ENCODE results near the gene TBC1D9B.
A peak's percentile ranks its signal among the peaks of the same experiment; 100 is the strongest.

TBC1D9B gene

DNA sequence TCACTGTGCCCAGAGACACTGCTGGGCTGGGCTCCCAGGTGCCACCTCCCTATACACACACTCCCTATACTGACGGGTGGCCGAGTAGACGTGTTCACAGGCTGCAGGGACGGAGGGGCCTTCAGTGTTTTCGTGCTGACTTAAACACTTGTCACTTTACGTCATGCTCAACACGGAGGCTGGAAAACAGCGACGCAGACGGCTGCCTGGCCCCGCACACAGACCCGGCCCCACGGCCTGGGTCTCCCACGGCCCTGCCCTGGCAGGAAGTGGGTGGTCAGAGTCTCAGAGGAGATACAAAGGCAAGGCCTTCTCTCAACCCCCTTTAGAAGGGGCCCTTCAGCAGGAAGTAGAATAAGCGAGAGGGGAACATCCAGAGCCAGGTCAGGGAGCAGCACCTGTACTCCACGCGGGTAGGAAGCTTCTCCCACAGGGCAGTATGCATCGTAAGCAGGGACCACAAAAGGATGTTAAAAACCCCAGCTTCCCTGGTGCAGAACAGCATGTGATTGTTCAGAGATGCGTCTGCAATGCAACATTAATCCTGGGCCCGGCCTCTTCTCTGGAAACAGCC, 11.9 kb upstream of the TBC1D9B start:
- H3K9me3 ChIP-seq (ENCODE audit: control insufficient read depth, low read length), result no peaks in the 10 kb centered on the region
- no peaks in the 10 kb centered on the region for H3K36me3 ChIP-seq (ENCODE audit: control insufficient read depth, insufficient read depth, low read length, severe bottlenecking)
- H3K4me3 ChIP-seq (ENCODE audit: low read length), result no peak overlapping the region
- H3K4me1 ChIP-seq (ENCODE audit: control insufficient read depth, insufficient read depth, low read length), result no peaks in the 10 kb centered on the region
- H3K9ac ChIP-seq (ENCODE audit: low read length), result no peak overlapping the region
- no peak for DNase-seq (ENCODE audit: low read depth)
- peaks cover 9% of the 10 kb centered on the region for H3K27me3 ChIP-seq (replicated peaks; ENCODE audit: control insufficient read depth, insufficient read depth, low read length)

DNA sequence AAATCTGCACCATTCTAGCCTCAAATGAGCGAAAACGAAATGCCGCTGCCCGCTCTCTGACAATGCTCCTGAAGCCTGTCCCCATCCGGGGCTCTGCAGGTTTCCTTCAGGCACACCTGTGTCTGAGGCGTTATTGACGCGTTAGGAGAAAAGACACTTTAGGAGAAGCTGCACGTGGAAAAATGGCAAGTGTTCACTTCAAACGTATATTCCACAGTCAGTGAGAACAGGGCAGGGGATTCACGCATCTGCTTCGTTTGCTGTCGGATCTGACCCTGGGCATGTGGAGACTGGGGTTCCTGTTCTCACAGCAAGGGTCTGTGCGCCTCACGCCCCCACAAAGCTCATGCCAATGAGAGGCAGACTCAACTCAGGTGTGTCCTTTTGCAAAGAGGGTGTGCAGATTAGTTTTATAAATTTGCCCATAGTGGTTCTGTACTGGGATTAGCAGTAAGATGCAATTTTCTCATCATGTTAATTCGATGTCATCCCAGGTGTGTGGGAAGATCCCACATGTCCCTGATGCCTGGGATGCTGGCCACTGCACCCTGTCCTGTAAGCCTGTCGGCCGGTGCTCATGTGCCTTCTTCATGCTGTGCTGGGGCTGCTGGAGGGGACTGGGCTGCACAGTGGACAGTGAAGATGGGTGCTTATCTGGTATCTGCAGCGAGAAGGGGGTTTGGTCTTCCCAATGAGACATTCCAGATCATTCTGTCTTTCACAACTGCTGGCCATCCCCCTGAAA, 11.2 kb upstream of the TBC1D9B start:
- Histone ChIP-seq H3K9me3 (ENCODE audit: control insufficient read depth, low read length) (no peaks in the 10 kb centered on the region), H3K36me3 (ENCODE audit: control insufficient read depth, insufficient read depth, low read length, severe bottlenecking) (no peaks in the 10 kb centered on the region), H3K4me1 (ENCODE audit: control insufficient read depth, insufficient read depth, low read length) (peaks cover 4% of the 10 kb centered on the region), H3K4me3 (ENCODE audit: low read length) (no peak overlapping the region), H3K9ac (ENCODE audit: low read length) (no peak overlapping the region), H3K27me3 (replicated peaks; ENCODE audit: control insufficient read depth, insufficient read depth, low read length) (peaks cover 9% of the 10 kb centered on the region)
- no peak for DNase-seq (ENCODE audit: low read depth)

DNA sequence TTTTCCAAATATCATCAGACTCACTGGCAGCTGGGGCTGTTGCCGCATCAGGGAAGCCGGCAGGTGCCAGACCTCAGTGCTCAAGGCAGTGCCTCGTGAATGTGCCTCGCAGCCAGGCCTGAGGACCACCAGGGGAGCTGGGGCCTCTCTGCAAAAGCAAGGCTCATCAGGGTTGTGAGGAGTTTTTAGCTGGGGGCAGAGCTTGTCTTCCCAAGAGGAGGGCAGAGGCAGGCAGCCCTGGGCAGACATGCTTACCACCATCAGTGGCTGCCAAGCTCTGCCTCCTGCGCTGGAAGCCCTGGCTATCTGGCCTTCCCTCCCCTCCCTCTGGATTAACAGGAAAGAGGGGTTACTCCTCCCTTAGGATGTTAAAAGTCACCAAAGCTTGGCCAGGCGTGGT, 8.8 kb upstream of the TBC1D9B start:
- H3K4me1 ChIP-seq (ENCODE audit: control insufficient read depth, insufficient read depth, low read length), result peaks cover 7% of the 10 kb centered on the region
- H3K36me3 ChIP-seq (ENCODE audit: control insufficient read depth, insufficient read depth, low read length, severe bottlenecking), result no peaks in the 10 kb centered on the region
- H3K27me3 ChIP-seq (replicated peaks; ENCODE audit: control insufficient read depth, insufficient read depth, low read length), result peaks cover 9% of the 10 kb centered on the region
- H3K9ac ChIP-seq (ENCODE audit: low read length), result no peak overlapping the region
- DNase-seq (ENCODE audit: low read depth), result no peak
- H3K9me3 ChIP-seq (ENCODE audit: control insufficient read depth, low read length), result no peaks in the 10 kb centered on the region
- no peak overlapping the region for H3K4me3 ChIP-seq (ENCODE audit: low read length)

DNA sequence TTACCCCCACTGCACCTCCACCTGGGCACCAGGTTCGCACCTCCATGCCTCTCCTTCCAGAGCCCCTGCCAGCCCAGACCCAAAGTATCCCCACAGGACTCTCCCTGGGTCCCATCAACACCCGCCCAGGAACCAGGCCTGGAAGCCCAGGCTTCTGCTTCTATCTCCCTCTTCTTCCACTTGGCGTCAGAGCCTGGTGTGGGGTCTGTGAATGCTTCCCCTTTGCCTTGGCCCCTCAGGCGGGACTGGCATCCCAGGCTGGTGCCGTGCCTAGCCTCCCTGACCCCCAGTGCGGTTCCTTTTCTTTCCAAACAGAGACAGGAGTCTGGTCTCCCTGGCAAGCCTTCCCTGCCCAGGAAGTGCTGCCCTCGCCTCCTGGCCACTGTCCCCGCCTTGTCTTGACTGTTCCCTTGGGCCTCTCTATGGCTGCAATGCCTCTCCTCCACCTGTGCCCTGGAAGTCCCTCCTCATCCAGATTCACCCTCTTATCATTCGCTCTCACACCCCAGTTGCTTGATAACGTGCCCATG, 7.8 kb upstream of the TBC1D9B start:
- Histone ChIP-seq H3K27me3 (replicated peaks; ENCODE audit: control insufficient read depth, insufficient read depth, low read length) (peaks cover 7% of the 10 kb centered on the region), H3K4me3 (ENCODE audit: low read length) (no peak overlapping the region), H3K9me3 (ENCODE audit: control insufficient read depth, low read length) (no peaks in the 10 kb centered on the region), H3K9ac (ENCODE audit: low read length) (no peak overlapping the region), H3K4me1 (ENCODE audit: control insufficient read depth, insufficient read depth, low read length) (peaks cover 7% of the 10 kb centered on the region), H3K36me3 (ENCODE audit: control insufficient read depth, insufficient read depth, low read length, severe bottlenecking) (no peaks in the 10 kb centered on the region)
- DNase-seq (ENCODE audit: low read depth), result no peak

DNA sequence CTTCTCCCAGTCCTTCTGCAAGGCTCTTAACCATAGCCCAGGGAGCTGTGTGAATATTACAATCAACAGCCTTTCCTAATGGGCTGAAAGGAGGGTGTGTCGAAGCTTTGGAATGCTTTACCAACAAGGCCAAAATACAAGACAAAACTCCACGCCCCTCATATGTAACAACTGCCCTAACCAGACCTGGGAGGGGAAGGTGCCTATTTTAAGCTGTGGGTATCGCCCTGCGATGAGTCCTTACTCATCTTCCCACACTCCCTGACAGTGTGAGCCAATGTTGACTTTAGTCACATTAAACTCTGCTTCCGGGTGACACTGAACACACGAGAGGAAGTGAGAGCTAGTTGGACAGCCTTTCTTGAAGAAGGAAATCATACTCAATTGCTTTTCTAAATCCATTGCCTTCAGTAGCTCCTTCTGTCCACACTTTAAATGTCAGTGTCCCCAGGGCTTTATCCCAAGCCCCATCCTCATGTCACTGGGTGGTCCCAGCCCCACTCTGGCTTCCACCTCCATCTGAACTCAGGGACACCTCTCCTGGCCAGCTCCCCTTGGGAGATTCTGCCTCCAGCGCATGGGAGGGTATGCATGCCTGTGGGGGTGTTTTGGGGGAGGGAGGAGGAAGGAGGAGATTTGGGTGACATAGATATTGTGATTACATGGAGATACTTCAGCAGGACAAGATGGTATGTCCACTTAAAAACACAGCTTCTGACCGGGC, 6.5 kb upstream of the TBC1D9B start:
- DNase-seq (ENCODE audit: low read depth), result peak; percentile 15
- Histone ChIP-seq H3K27me3 (replicated peaks; ENCODE audit: control insufficient read depth, insufficient read depth, low read length) (peaks cover 7% of the 10 kb centered on the region), H3K9ac (ENCODE audit: low read length) (no peak overlapping the region), H3K36me3 (ENCODE audit: control insufficient read depth, insufficient read depth, low read length, severe bottlenecking) (no peaks in the 10 kb centered on the region), H3K4me3 (ENCODE audit: low read length) (no peak overlapping the region), H3K9me3 (ENCODE audit: control insufficient read depth, low read length) (no peaks in the 10 kb centered on the region), H3K4me1 (ENCODE audit: control insufficient read depth, insufficient read depth, low read length) (peaks cover 7% of the 10 kb centered on the region)

DNA sequence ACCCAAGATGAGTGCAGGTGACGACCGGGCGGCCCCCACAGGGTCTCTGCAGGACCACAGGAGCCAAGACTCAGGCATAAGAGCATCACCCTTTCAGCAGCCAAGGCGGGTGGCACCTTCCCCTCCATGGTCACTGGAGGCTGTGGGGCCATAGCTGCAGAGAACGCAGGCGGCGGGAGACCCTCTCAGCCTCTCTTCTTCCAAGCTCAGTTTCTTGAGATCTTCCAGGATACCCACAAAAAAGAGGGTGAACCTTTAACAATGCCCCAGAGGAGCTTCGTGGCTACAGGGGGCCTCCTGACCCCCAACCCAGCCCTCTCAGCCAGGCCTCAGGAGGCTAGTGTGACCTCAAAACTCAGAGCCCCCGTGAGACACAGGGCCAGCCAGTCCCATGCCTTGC, 5.8 kb upstream of the TBC1D9B start:
- H3K36me3 ChIP-seq (ENCODE audit: control insufficient read depth, insufficient read depth, low read length, severe bottlenecking), result no peaks in the 10 kb centered on the region
- peaks cover 7% of the 10 kb centered on the region for H3K27me3 ChIP-seq (replicated peaks; ENCODE audit: control insufficient read depth, insufficient read depth, low read length)
- H3K4me3 ChIP-seq (ENCODE audit: low read length), result no peak overlapping the region
- H3K9ac ChIP-seq (ENCODE audit: low read length), result no peak overlapping the region
- no peak for DNase-seq (ENCODE audit: low read depth)
- H3K9me3 ChIP-seq (ENCODE audit: control insufficient read depth, low read length), result no peaks in the 10 kb centered on the region
- H3K4me1 ChIP-seq (ENCODE audit: control insufficient read depth, insufficient read depth, low read length), result peaks cover 9% of the 10 kb centered on the region

DNA sequence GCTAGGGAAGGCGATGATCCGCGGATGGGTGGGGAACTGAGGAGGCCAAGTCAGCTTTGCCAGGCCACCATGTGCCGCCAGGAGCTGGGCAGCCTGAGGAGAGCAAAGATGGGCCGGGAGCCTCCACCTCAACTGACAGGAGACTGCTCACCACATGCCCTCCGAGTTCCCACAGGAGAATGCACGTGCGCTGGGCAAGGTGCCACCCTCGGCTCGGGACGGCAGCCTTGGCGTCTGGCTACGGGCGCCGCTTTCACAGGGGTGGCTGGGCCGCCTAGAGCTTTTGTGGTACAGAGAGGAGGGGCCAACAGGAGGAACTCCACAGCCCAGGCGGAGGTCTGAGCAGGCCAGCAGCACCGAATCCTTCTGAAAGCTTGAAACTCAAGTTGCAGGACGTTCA, 5.3 kb upstream of the TBC1D9B start:
- Histone ChIP-seq H3K4me1 (ENCODE audit: control insufficient read depth, insufficient read depth, low read length) (peaks cover 10% of the 10 kb centered on the region), H3K36me3 (ENCODE audit: control insufficient read depth, insufficient read depth, low read length, severe bottlenecking) (no peaks in the 10 kb centered on the region), H3K4me3 (ENCODE audit: low read length) (no peak overlapping the region), H3K9me3 (ENCODE audit: control insufficient read depth, low read length) (no peaks in the 10 kb centered on the region), H3K9ac (ENCODE audit: low read length) (no peak overlapping the region), H3K27me3 (replicated peaks; ENCODE audit: control insufficient read depth, insufficient read depth, low read length) (peaks cover 7% of the 10 kb centered on the region)
- DNase-seq (ENCODE audit: low read depth), result no peak

DNA sequence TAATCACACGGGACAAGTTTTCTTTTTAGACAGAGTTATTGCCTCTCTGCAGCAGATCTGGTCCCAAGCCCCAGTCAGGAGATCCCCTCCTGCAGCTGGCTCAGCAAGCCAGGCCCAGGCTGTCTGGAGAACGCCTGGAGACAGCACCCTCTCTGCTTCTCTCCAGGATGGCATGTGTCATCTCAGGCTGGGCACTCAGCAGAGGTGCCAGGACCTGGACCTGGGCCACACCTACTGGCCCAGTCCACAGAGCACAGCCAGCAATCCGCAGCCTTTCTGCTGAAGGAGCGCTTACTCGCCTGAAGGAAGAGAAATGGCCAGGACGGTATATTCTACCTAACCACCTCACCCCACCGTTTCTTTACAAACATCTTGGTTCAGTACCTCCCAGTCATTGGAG, 4.7 kb upstream of the TBC1D9B start:
- no peak overlapping the region for H3K9ac ChIP-seq (ENCODE audit: low read length)
- H3K4me3 ChIP-seq (ENCODE audit: low read length), result no peak overlapping the region
- no peak for DNase-seq (ENCODE audit: low read depth)
- no peaks in the 10 kb centered on the region for H3K36me3 ChIP-seq (ENCODE audit: control insufficient read depth, insufficient read depth, low read length, severe bottlenecking)
- H3K27me3 ChIP-seq (replicated peaks; ENCODE audit: control insufficient read depth, insufficient read depth, low read length), result peaks cover 7% of the 10 kb centered on the region
- peaks cover 10% of the 10 kb centered on the region for H3K4me1 ChIP-seq (ENCODE audit: control insufficient read depth, insufficient read depth, low read length)
- H3K9me3 ChIP-seq (ENCODE audit: control insufficient read depth, low read length), result no peaks in the 10 kb centered on the region

DNA sequence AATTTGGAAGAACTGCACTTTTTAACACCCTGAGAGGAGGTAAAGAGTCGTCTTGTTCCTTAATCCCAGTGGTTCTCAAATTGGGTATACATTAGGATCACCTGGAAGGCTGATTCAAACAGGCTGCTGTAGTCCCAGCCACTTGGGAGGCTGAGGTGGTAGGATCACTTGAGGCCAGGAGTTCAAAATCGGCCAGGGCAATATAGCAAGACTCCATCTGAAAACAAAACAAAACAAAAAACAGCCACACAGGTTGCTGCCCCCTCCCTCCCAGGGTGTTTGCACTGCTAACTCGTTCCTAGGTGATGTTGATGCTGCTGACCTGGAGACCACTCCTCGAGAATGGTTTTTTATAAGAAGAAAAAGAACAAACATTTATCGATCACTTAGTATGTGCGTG, 1.5 kb upstream of the TBC1D9B start:
- H3K9me3 ChIP-seq (ENCODE audit: control insufficient read depth, low read length), result no peaks in the 10 kb centered on the region
- H3K4me1 ChIP-seq (ENCODE audit: control insufficient read depth, insufficient read depth, low read length), result peaks cover 18% of the 10 kb centered on the region

DNA sequence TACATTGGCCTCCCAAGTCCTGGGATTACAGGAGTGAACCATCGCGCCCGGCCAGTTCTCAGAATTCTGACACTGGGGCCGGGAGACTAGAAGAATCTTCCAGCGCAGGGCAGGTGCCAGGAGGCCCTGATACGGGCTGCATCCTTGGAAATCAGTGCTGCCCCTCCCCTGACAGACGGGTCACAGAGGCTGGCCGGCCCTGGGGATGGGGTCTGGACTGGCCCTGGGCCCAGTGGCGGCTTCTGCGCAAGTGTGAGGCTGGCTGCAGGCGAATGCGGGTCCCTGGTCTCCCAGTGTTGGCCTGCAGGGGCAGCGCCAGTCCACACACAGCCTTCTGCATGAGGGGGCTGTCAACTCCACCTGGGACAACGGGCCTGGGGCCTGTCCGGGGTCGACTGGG, 831 bp upstream of the TBC1D9B start:
- DNase-seq (ENCODE audit: low read depth), result no peak
- Histone ChIP-seq H3K9me3 (ENCODE audit: control insufficient read depth, low read length) (no peaks in the 10 kb centered on the region), H3K4me3 (ENCODE audit: low read length) (peak overlapping the region; percentile 79), H3K27me3 (replicated peaks; ENCODE audit: control insufficient read depth, insufficient read depth, low read length) (no peaks in the 10 kb centered on the region), H3K9ac (ENCODE audit: low read length) (peak overlapping the region; percentile 85), H3K4me1 (ENCODE audit: control insufficient read depth, insufficient read depth, low read length) (peaks cover 12% of the 10 kb centered on the region), H3K36me3 (ENCODE audit: control insufficient read depth, insufficient read depth, low read length, severe bottlenecking) (peaks cover 10% of the 10 kb centered on the region)

More for the DNA sequence above, 1.5 kb upstream of the TBC1D9B start:
- H3K4me3 ChIP-seq (ENCODE audit: low read length), result no peak overlapping the region
- H3K27me3 ChIP-seq (replicated peaks; ENCODE audit: control insufficient read depth, insufficient read depth, low read length), result no peaks in the 10 kb centered on the region
- no peak for DNase-seq (ENCODE audit: low read depth)
- H3K36me3 ChIP-seq (ENCODE audit: control insufficient read depth, insufficient read depth, low read length, severe bottlenecking), result peaks cover 4% of the 10 kb centered on the region
- H3K9ac ChIP-seq (ENCODE audit: low read length), result no peak overlapping the region

DNA sequence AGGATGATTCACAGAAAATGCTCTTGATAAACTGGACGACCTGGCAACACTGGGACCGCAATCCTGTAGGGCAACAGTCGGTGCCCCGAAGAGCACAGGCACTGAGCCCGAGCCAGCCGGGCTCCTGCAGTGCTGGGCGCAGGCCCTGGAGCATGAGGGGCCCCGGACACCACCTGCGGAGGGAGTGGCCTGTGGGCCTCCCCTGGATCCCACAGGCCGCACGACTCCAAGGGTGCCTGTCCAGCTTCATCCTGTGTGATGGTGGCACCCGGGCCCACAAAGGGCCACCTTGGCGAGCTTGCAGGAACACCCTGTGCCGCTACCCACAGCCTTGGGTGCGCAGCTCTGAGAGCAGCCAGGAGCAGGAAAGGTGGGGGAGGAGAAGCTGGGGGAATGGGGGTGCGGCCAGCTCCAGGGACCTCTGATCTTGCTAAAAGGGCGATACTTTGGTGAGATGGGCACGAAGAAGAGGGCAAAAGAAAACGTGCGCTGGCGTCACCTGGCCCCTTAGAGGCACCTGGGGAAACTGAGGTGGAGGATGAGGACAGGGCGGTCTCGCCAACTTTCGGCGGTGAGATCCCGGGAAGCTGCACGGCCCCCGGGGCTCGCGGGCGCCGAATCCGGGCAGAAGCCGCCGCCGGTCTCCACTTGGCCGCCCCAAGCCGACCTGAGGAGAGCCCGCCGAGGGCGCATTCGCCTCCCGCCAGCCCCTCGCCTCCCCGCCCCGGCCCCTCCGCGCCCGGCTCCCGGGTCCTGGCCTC, 722 bp downstream of the TBC1D9B start:
- peaks cover 12% of the 10 kb centered on the region for H3K4me1 ChIP-seq (ENCODE audit: control insufficient read depth, insufficient read depth, low read length)
- peak overlapping the region; percentile 89 for H3K9ac ChIP-seq (ENCODE audit: low read length)
- peak; percentile 42 for DNase-seq (ENCODE audit: low read depth)
- H3K4me3 ChIP-seq (ENCODE audit: low read length), result peak overlapping the region; percentile 92
- peaks cover 23% of the 10 kb centered on the region for H3K36me3 ChIP-seq (ENCODE audit: control insufficient read depth, insufficient read depth, low read length, severe bottlenecking)
- no peaks in the 10 kb centered on the region for H3K27me3 ChIP-seq (replicated peaks; ENCODE audit: control insufficient read depth, insufficient read depth, low read length)
- no peaks in the 10 kb centered on the region for H3K9me3 ChIP-seq (ENCODE audit: control insufficient read depth, low read length)
